GM12878 (cell line): ENCODE data around the gene HOXC12.

ENCODE experiments used
- CHD1 ChIP-seq: IDR thresholded peaks from 2 replicates; pipeline ENCODE4 v1.6.1; 2012; ENCODE audit warnings: low read depth, low read length, improper control_type of control experiment
- EP300 ChIP-seq, 2 experiments: fragments of 150-350 bp in 1 of 2; IDR thresholded peaks; 2 replicates each; pipeline ENCODE4 v1.6.1; 2011 to 2012; ENCODE audit warnings: low read depth in 2 of 2, low read length in 2 of 2, borderline replicate concordance in 1 of 2, improper control_type of control experiment in 1 of 2, inconsistent platforms in 1 of 2; ENCODE audit not compliant: control insufficient read depth in 1 of 2
- EZH2 ChIP-seq: IDR thresholded peaks from 2 replicates; pipeline ENCODE4 v1.6.1; 2012; ENCODE audit warnings: low read depth, mild to moderate bottlenecking, control low read depth, inconsistent platforms, low read length, borderline replicate concordance; ENCODE audit not compliant: control insufficient read depth
- HDAC2 ChIP-seq: fragments of 200-600 bp; sonication (generic); IDR thresholded peaks from 2 replicates; pipeline ENCODE4 v1.6.1; 2017
- MYC ChIP-seq: IDR thresholded peaks from 2 replicates; pipeline ENCODE4 v1.6.1; 2011; ENCODE audit warnings: mild to moderate bottlenecking, low read length, moderate library complexity, inconsistent platforms; ENCODE audit not compliant: insufficient read depth, insufficient replicate concordance, insufficient read length, severe bottlenecking
- POLR2A ChIP-seq: IDR thresholded peaks from 2 replicates; pipeline ENCODE4 v1.6.1; 2011; ENCODE audit warnings: low read depth, mild to moderate bottlenecking, low read length
- SP1 ChIP-seq: IDR thresholded peaks from one replicate; pipeline ENCODE4 v1.6.1; 2011; ENCODE audit warnings: low read depth, low read length
- USF1 ChIP-seq: IDR thresholded peaks from 2 replicates; pipeline ENCODE4 v1.6.1; 2011; ENCODE audit warnings: borderline replicate concordance, low read depth, mild to moderate bottlenecking, moderate library complexity, mixed read lengths, low read length; ENCODE audit not compliant: insufficient read depth; ENCODE audit errors: extremely low read length
- ZNF24 ChIP-seq: fragments of 450-650 bp; IDR thresholded peaks from 2 replicates; pipeline ENCODE4 v1.6.1; 2017; ENCODE audit warnings: antibody characterized with exemption, mild to moderate bottlenecking

DNA sequence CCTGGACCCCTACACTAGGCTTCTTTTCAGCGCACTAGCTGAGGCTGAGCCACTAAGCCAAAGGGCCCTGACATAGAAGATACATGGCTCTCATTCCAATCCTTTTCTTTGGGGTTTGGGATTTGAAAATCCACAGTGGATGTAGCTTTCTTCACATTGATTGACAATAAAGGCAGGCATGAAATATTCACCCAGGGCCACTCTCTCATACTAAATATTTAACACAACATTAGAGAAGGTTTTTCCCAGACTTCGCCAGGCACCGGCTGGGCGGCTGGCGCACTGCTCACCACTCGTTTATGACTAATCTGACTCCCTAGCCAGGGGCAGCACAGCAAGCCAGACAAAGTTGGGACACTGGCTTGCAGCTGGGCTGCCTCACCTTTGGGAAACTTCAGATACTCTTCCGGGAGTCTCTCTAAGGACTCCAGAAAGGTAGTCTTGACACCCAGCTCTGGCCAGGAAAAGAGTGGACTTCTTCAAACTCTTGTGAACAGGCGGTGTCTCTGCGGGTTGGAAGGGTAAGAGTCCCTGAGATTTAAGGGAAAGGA is 17.5 kb downstream of the HOXC12 start:
- TF ChIP-seq CHD1 (no peak), ZNF24 (no peak), HDAC2 (no peak), EZH2 (no peak), SP1 (no peak), EP300 (IDR thresholded peaks at IDR 0.05; ENCODE audit: borderline replicate concordance in 1 of 2, control insufficient read depth in 1 of 2, low read depth in 2 of 2, low read length in 2 of 2) (no peak), USF1 (no peak), MYC (no peak), POLR2A (no peak)
